Sciatic nerve (tissue), 2 donors: Measurements from ENCODE around the gene USP17L5. TPM values are rescaled to one million over a fixed set of nuclear protein-coding genes. Genes with fewer than 3 reads are reported as not detected.
A peak's percentile ranks its signal among the peaks of the same experiment; 100 is the strongest.
"Not testable (repeated sequence)": the region's sequence is repeated elsewhere in the genome, so short reads cannot be mapped to it uniquely, and the experiment has no call there.

Experiments
- ATAC-seq: fragments of 200-7000 bp; cut with Tn5 transposase; one replicate; pipeline ENCODE4 v1.9.1; 2020; ENCODE audit warnings: mild to moderate bottlenecking, moderate library complexity
- DNase-seq: peaks from one replicate; pipeline ENCODE4 v3.0.0-alpha.2; 2020; ENCODE audit warnings: low spot score
- intact Hi-C: fragments of 100-400 bp; cut with DNase I; formaldehyde crosslinking; loops from one replicate; pipeline ENCODE4 v1.14.2; 2022
- total RNA-seq: library from RNA; stranded (reverse); fragmentation: NEBNext Ultra II Directional; extraction: Animal tissue kit (Norgen Biotek cat#: 25700); gene quantifications from one replicate; pipeline ENCODE4 v1.2.1, GENCODE V29; 2021
- donor health status: DM: no; HTN: no; CAD: no.
- donor health status: DM: no; HTN: no; CAD: no.

The USP17L5 gene, protein sequence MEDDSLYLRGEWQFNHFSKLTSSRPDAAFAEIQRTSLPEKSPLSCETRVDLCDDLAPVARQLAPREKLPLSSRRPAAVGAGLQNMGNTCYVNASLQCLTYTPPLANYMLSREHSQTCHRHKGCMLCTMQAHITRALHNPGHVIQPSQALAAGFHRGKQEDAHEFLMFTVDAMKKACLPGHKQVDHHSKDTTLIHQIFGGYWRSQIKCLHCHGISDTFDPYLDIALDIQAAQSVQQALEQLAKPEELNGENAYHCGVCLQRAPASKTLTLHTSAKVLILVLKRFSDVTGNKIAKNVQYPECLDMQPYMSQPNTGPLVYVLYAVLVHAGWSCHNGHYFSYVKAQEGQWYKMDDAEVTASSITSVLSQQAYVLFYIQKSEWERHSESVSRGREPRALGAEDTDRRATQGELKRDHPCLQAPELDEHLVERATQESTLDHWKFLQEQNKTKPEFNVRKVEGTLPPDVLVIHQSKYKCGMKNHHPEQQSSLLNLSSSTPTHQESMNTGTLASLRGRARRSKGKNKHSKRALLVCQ
- total RNA-seq: not detected

DNA sequence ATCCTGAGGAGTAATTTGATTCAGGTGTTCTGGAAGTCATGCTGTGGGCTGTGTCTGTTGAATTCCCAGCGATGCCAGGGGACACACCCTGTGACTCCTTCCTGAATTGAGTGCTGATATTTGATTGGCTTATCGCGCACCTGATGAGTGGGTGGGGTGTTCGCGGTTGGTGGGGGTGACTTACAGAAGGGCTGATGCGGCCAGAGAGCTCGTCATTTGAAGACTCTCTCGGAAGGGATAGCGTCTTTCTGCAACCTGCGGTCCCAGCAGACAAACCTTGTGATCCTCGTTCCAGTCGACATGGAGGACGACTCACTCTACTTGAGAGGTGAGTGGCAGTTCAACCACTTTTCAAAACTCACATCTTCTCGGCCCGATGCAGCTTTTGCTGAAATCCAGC is at the start of gene USP17L5:
TSS of gene USP17L5 (plus strand) at position 301 of the 400 bp plus-strand sequence. CDS start at position 301, 0 bp downstream.
- intact Hi-C loops, DNase-seq, ATAC-seq: not testable (repeated sequence)

DNA sequence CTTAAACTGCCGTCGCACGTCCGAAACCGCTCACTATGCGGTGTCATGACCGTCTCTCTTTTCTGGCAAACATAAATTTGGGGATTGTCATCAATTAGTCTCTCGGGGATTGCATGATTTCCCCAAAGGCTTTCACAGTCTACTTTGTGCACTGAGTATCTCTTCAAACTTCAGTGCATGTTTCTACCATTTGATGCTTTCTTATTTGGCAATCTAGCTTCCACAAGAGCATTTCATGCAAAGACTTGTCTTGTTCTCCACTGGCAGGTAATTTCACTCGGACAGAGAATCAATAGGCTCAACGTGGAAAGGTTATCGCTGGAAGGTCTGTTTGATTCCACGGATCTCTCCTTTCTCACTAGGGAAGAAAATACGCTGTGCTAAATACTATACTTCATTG is 15.0 kb upstream of the USP17L5 start:
- not testable (repeated sequence) for DNase-seq, ATAC-seq

DNA sequence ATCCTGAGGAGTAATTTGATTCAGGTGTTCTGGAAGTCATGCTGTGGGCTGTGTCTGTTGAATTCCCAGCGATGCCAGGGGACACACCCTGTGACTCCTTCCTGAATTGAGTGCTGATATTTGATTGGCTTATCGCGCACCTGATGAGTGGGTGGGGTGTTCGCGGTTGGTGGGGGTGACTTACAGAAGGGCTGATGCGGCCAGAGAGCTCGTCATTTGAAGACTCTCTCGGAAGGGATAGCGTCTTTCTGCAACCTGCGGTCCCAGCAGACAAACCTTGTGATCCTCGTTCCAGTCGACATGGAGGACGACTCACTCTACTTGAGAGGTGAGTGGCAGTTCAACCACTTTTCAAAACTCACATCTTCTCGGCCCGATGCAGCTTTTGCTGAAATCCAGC is 14.3 kb upstream of the USP17L5 start, which contains the start of gene USP17L24:
TSS of gene USP17L24 (plus strand) at position 301 of the 400 bp plus-strand sequence. CDS start at position 301, 0 bp downstream.
- intact Hi-C loops, DNase-seq, ATAC-seq: not testable (repeated sequence)

More for the DNA sequence above, 15.0 kb upstream of the USP17L5 start:
- intact Hi-C loops: not testable (repeated sequence)

DNA sequence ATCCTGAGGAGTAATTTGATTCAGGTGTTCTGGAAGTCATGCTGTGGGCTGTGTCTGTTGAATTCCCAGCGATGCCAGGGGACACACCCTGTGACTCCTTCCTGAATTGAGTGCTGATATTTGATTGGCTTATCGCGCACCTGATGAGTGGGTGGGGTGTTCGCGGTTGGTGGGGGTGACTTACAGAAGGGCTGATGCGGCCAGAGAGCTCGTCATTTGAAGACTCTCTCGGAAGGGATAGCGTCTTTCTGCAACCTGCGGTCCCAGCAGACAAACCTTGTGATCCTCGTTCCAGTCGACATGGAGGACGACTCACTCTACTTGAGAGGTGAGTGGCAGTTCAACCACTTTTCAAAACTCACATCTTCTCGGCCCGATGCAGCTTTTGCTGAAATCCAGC is 9.6 kb upstream of the USP17L5 start, which contains the start of gene USP17L25:
TSS of gene USP17L25 (plus strand) at position 301 of the 400 bp plus-strand sequence. CDS start at position 301, 0 bp downstream.
- intact Hi-C loops, ATAC-seq, DNase-seq: not testable (repeated sequence)

DNA sequence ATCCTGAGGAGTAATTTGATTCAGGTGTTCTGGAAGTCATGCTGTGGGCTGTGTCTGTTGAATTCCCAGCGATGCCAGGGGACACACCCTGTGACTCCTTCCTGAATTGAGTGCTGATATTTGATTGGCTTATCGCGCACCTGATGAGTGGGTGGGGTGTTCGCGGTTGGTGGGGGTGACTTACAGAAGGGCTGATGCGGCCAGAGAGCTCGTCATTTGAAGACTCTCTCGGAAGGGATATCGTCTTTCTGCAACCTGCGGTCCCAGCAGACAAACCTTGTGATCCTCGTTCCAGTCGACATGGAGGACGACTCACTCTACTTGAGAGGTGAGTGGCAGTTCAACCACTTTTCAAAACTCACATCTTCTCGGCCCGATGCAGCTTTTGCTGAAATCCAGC is 4.8 kb upstream of the USP17L5 start, which contains the start of gene USP17L26:
TSS of gene USP17L26 (plus strand) at position 301 of the 400 bp plus-strand sequence. CDS start at position 301, 0 bp downstream.
- ATAC-seq, intact Hi-C loops: not testable (repeated sequence)

DNA sequence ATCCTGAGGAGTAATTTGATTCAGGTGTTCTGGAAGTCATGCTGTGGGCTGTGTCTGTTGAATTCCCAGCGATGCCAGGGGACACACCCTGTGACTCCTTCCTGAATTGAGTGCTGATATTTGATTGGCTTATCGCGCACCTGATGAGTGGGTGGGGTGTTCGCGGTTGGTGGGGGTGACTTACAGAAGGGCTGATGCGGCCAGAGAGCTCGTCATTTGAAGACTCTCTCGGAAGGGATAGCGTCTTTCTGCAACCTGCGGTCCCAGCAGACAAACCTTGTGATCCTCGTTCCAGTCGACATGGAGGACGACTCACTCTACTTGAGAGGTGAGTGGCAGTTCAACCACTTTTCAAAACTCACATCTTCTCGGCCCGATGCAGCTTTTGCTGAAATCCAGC is 4.6 kb downstream of the USP17L5 start, which contains the start of gene USP17L27:
TSS of gene USP17L27 (plus strand) at position 301 of the 400 bp plus-strand sequence. CDS start at position 301, 0 bp downstream.
- ATAC-seq, DNase-seq, intact Hi-C loops: not testable (repeated sequence)

More for the DNA sequence above, 4.8 kb upstream of the USP17L5 start, which contains the start of gene USP17L26:
- not testable (repeated sequence) for DNase-seq

DNA sequence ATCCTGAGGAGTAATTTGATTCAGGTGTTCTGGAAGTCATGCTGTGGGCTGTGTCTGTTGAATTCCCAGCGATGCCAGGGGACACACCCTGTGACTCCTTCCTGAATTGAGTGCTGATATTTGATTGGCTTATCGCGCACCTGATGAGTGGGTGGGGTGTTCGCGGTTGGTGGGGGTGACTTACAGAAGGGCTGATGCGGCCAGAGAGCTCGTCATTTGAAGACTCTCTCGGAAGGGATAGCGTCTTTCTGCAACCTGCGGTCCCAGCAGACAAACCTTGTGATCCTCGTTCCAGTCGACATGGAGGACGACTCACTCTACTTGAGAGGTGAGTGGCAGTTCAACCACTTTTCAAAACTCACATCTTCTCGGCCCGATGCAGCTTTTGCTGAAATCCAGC is 9.4 kb downstream of the USP17L5 start, which contains the start of gene USP17L28:
TSS of gene USP17L28 (plus strand) at position 301 of the 400 bp plus-strand sequence. CDS start at position 301, 0 bp downstream.
- not testable (repeated sequence) for ATAC-seq

DNA sequence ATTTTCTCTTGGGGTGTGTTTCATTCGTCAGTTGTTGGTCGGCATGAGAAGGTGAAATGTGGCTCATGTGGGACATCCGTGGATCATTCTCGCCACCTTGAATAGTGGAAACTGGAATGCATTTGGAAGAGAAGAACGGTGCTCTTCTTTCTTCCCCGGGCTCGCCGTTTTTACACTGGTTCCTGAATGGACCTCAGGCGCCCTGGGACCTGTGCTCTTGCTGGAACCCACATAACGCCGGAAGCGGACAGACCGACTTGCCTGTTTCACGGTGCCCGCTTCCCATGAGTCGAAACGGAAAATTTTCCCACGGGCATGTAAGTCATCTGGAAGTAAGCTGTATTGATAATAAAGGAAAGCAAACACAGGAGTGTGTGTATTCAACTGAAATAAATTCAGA is 11.7 kb downstream of the USP17L5 start:
- not testable (repeated sequence) for ATAC-seq

More for the DNA sequence above, 9.4 kb downstream of the USP17L5 start, which contains the start of gene USP17L28:
- intact Hi-C loops, DNase-seq: not testable (repeated sequence)

DNA sequence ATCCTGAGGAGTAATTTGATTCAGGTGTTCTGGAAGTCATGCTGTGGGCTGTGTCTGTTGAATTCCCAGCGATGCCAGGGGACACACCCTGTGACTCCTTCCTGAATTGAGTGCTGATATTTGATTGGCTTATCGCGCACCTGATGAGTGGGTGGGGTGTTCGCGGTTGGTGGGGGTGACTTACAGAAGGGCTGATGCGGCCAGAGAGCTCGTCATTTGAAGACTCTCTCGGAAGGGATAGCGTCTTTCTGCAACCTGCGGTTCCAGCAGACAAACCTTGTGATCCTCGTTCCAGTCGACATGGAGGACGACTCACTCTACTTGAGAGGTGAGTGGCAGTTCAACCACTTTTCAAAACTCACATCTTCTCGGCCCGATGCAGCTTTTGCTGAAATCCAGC is 14.1 kb downstream of the USP17L5 start, which contains the start of gene USP17L29:
TSS of gene USP17L29 (plus strand) at position 301 of the 400 bp plus-strand sequence. CDS start at position 301, 0 bp downstream.
- intact Hi-C loops, ATAC-seq, DNase-seq: not testable (repeated sequence)

More for the DNA sequence above, 11.7 kb downstream of the USP17L5 start:
- intact Hi-C loops, DNase-seq: not testable (repeated sequence)

DNA sequence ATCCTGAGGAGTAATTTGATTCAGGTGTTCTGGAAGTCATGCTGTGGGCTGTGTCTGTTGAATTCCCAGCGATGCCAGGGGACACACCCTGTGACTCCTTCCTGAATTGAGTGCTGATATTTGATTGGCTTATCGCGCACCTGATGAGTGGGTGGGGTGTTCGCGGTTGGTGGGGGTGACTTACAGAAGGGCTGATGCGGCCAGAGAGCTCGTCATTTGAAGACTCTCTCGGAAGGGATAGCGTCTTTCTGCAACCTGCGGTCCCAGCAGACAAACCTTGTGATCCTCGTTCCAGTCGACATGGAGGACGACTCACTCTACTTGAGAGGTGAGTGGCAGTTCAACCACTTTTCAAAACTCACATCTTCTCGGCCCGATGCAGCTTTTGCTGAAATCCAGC is 23.6 kb downstream of the USP17L5 start, which contains the start of gene USP17L30:
TSS of gene USP17L30 (plus strand) at position 301 of the 400 bp plus-strand sequence. CDS start at position 301, 0 bp downstream.
- intact Hi-C loops, ATAC-seq, DNase-seq: not testable (repeated sequence)

DNA sequence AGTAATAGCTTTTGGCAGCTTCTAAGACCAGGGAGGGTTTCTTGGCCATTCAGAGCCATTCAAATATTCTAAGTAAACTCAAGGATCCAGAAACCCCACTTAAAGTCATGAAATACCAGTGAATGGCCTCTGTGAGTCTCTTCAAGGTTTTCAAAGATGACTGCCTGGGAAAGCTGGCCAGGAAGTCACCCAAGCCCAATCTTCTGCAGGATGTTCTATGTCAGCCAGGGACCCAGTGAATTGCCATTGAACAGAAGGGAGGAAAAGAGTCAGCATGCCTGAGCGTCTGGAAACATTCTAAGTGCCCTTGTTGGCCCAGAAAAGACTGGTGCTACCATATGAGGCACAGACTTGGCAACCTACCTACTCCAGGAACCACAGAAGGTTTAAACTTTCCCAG is 40.7 kb downstream of the USP17L5 start:
- ATAC-seq, DNase-seq, intact Hi-C loops: not testable (repeated sequence)

DNA sequence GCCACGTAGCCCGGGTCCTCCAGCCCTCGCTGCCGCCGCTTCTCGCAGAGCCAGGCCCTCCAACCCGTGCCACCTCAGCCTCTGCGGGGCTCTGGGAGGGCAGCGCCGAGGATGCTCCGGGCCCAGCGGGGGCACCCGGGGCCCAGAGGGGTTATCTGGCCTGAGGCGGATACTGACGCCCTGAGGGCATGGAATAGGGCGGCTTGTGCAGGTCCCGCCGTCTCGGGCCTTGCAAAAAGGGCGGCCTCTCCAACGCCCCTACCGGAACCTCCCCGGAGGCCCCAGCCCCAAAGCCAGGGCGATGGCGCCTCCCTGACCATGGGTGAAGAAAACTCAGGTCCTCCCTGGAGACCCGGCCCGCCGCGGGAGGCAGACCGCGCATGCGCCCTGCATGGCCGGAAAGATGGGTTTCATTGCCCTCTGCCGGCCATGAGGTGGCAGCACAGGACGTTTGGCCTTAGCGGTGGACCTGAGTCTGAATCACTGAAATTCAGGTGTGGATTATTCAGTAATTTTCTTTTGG is 41.9 kb downstream of the USP17L5 start:
- peak; percentile 66 for DNase-seq
- ATAC-seq, intact Hi-C loops: not testable (repeated sequence)

DNA sequence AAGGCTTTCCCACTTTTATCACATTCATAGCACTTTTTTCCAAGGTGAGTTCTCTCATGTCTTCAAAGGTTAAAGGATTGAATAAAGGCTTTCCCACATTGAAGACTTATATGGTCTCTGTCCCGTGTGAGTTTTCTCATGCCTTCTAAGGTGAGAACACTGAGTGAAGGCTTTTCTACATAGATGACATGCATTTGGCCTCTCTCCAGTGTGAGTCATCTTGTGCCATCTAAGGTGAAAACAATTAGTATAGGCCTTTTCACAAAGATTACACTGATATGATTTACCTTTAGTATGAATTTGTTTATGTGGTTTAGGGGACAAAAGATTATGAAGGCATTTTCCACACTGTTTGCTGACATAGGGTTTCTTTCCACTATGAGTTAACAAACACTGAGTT is 44.9 kb downstream of the USP17L5 start:
- ATAC-seq (no peak), DNase-seq (no peak)
- intact Hi-C loops: no loop called here

DNA sequence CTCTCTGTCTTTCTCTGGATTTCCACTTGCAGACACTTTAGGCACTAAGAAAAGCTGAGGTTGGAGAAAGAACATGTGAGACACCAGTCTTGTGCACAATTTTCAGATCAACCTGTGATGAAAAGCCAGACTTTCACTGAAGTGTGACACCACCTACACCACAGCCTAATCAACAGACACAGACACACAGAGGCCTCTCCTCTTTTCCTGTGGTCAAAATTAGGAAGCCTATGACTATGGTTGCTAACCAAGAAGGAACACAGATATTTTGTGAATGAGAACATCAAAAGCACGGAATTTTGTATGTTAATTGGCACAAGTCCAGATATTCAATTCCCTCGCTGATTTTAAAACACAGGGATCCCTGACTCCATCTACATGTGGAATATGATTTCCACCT is 49.8 kb downstream of the USP17L5 start:
- DNase-seq, ATAC-seq, intact Hi-C loops: not testable (repeated sequence)

Other genes with a start within 250 kb of the USP17L5 start
- gene FAM90A26, start 169.0 kb upstream of the USP17L5 start, total RNA-seq: not detected
- not detected for gene USP17L10, start 128.7 kb upstream of the USP17L5 start, total RNA-seq
- not detected for gene USP17L11, start 124.0 kb upstream of the USP17L5 start, total RNA-seq
- not detected for gene USP17L12, start 119.3 kb upstream of the USP17L5 start, total RNA-seq
- not detected for gene USP17L13, start 114.5 kb upstream of the USP17L5 start, total RNA-seq
- gene USP17L15, start 105.0 kb upstream of the USP17L5 start, total RNA-seq: not detected
- gene USP17L17, start 95.5 kb upstream of the USP17L5 start, total RNA-seq: not detected
- gene USP17L18, start 90.8 kb upstream of the USP17L5 start, total RNA-seq: not detected
- not detected for gene USP17L19, start 86.0 kb upstream of the USP17L5 start, total RNA-seq
- gene USP17L20, start 81.3 kb upstream of the USP17L5 start, total RNA-seq: not detected
- not detected for gene USP17L21, start 76.5 kb upstream of the USP17L5 start, total RNA-seq
- gene USP17L22, start 71.8 kb upstream of the USP17L5 start, total RNA-seq: not detected
- gene USP17L24, start 14.2 kb upstream of the USP17L5 start, total RNA-seq: not detected
- gene USP17L25, start 9.5 kb upstream of the USP17L5 start, total RNA-seq: not detected
- not detected for gene USP17L26, start 4.7 kb upstream of the USP17L5 start, total RNA-seq
- gene USP17L27, start 4.7 kb downstream of the USP17L5 start, total RNA-seq: not detected
- gene USP17L28, start 9.5 kb downstream of the USP17L5 start, total RNA-seq: not detected
- gene USP17L29, start 14.2 kb downstream of the USP17L5 start, total RNA-seq: not detected
- gene USP17L30, start 23.7 kb downstream of the USP17L5 start, total RNA-seq: not detected
- not detected for gene DEFB131A, start 105.0 kb downstream of the USP17L5 start, total RNA-seq